ENCODE measurements around the gene CDC42EP2.

Gene CDC42EP2

GRCh38 chr11:65298655-65299179, 15.9 kb upstream of the CDC42EP2 start:
- DNase-seq: no peak

GRCh38 chr11:65300621-65301275, 13.9 kb upstream of the CDC42EP2 start:
- no peak for DNase-seq

- DNase-seq: peak; percentile 77
Observed at GRCh38 chr11:65301491-65302329, 13.0 kb upstream of the CDC42EP2 start.

- DNase-seq: no peak
Observed at GRCh38 chr11:65303555-65303954, 11.1 kb upstream of the CDC42EP2 start.

GRCh38 chr11:65304110-65304509, 10.6 kb upstream of the CDC42EP2 start:
- no peak for DNase-seq

GRCh38 chr11:65304613-65305012, 10.1 kb upstream of the CDC42EP2 start:
- no peak for DNase-seq

GRCh38 chr11:65305501-65306268, 9.0 kb upstream of the CDC42EP2 start:
- DNase-seq: no peak

GRCh38 chr11:65307298-65308229, 7.1 kb upstream of the CDC42EP2 start:
- DNase-seq: no peak

- no peak for DNase-seq
Observed at GRCh38 chr11:65308281-65308891, 6.3 kb upstream of the CDC42EP2 start.

- DNase-seq: no peak
Observed at GRCh38 chr11:65309006-65309405, 5.7 kb upstream of the CDC42EP2 start.

GRCh38 chr11:65310215-65310614, 4.5 kb upstream of the CDC42EP2 start:
- no peak for DNase-seq

- DNase-seq: peak; percentile 79
Observed at GRCh38 chr11:65310736-65311135, 3.9 kb upstream of the CDC42EP2 start.

- DNase-seq: no peak
Observed at GRCh38 chr11:65311170-65311678, 3.4 kb upstream of the CDC42EP2 start.

- DNase-seq: peak; percentile 97
Observed at GRCh38 chr11:65315204-65315865, 669 bp downstream of the CDC42EP2 start.

- DNase-seq: no peak
Observed at GRCh38 chr11:65315866-65316226, 1.2 kb downstream of the CDC42EP2 start.

- DNase-seq: peak; percentile 47
Observed at GRCh38 chr11:65316227-65317024, 1.8 kb downstream of the CDC42EP2 start.

GRCh38 chr11:65317025-65317786, 2.5 kb downstream of the CDC42EP2 start:
- DNase-seq: peak; percentile 31

GRCh38 chr11:65320386-65321075, 5.9 kb downstream of the CDC42EP2 start:
- no peak for DNase-seq

GRCh38 chr11:65321076-65321475, 6.4 kb downstream of the CDC42EP2 start:
- no peak for DNase-seq

Data from retina (tissue), 1 donor.